ENCODE results near the gene TMEM43. TPM values are rescaled to one million over a fixed set of nuclear protein-coding genes. Genes with fewer than 3 reads are reported as not detected.
A peak's percentile ranks its signal among the peaks of the same experiment; 100 is the strongest.

Gene TMEM43
- total and polyA plus RNA-seq, 4 donors, result 42.7 to 79.3 (median 48.9) TPM

DNA sequence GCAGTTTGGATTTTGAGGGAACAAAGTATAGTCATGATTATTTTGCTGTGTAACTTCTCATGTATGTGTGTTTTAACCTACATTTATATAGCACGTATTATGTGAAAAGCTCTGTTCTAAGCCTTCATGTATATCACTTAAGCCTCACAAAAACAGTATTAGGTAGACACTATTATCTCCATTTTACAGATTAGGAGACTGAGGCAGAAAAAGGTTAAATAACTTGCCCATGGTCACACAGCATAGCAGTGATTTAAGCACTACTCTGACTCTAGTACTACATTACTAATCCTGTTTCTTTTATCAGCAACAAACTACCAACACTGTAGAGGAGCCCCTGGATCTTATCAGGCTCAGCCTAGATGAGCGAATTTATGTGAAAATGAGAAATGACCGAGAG lies 56.4 kb downstream of the TMEM43 start:
- WGBS (ENCODE audit: insufficient coverage), result no CpG with 5 or more reads among the region's 3 CpGs
- peaks cover 5% of the 10 kb centered on the region for H3K4me1 ChIP-seq (ENCODE audit: control insufficient read depth, insufficient read depth, low read length)
- H3K9me3 ChIP-seq (ENCODE audit: control insufficient read depth, insufficient read depth, low read length), result no peaks in the 10 kb centered on the region
- H3K36me3 ChIP-seq (ENCODE audit: control insufficient read depth, insufficient read depth, low read length), result peaks cover 7% of the 10 kb centered on the region
- no peak for DNase-seq (ENCODE audit: low read depth in 4 of 6, low spot score in 6 of 6)
- no peak overlapping the region for H3K4me3 ChIP-seq (ENCODE audit: low read depth, low read length)
- no peak overlapping the region for H3K27ac ChIP-seq (ENCODE audit: low read depth, low read length)
- no peaks in the 10 kb centered on the region for H3K27me3 ChIP-seq (ENCODE audit: control insufficient read depth, insufficient read depth, low read length)

DNA sequence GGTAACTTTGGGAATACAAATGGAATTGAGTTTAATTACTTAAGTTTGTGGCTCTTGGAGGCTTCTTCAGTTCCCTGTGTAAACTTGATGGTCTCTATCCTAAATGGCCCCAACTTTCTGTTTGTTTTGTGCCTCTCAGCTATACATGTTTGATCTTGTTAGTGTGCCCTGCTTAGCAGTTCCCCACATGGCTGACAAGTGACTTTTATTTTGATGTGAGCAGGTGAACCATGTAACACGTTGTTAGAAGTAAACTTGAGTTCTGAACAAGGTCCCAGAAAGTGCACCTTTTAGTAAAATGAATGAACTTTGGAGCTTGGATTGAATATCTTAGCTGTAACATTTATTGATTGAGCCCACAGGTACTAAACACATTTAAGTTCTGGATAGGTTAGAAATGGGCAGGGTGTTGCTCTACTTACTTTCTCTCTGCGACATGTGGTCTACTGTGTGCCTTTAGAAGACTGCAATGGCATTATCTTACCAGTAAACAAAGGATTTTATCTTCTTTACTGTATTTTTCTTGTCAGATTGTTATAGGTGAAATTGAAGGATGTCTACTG lies 58.2 kb downstream of the TMEM43 start:
- WGBS (ENCODE audit: insufficient coverage), result 78% methylated on average over 1 of the region's 2 CpGs
- no peaks in the 10 kb centered on the region for H3K9me3 ChIP-seq (ENCODE audit: control insufficient read depth, insufficient read depth, low read length)
- no peak overlapping the region for H3K4me3 ChIP-seq (ENCODE audit: low read depth, low read length)
- no peak overlapping the region for H3K27ac ChIP-seq (ENCODE audit: low read depth, low read length)
- H3K27me3 ChIP-seq (ENCODE audit: control insufficient read depth, insufficient read depth, low read length), result no peaks in the 10 kb centered on the region
- no peak for DNase-seq (ENCODE audit: low read depth in 4 of 6, low spot score in 6 of 6)
- H3K4me1 ChIP-seq (ENCODE audit: control insufficient read depth, insufficient read depth, low read length), result no peaks in the 10 kb centered on the region
- peaks cover 7% of the 10 kb centered on the region for H3K36me3 ChIP-seq (ENCODE audit: control insufficient read depth, insufficient read depth, low read length)

- Histone ChIP-seq H3K4me1 (ENCODE audit: control insufficient read depth, insufficient read depth, low read length) (no peaks in the 10 kb centered on the region), H3K27me3 (ENCODE audit: control insufficient read depth, insufficient read depth, low read length) (no peaks in the 10 kb centered on the region), H3K27ac (ENCODE audit: low read depth, low read length) (no peak overlapping the region), H3K36me3 (ENCODE audit: control insufficient read depth, insufficient read depth, low read length) (peaks cover 7% of the 10 kb centered on the region), H3K4me3 (ENCODE audit: low read depth, low read length) (no peak overlapping the region), H3K9me3 (ENCODE audit: control insufficient read depth, insufficient read depth, low read length) (no peaks in the 10 kb centered on the region)
- 94% methylated on average over 4 of the region's 5 CpGs for WGBS (ENCODE audit: insufficient coverage)
- no peak for DNase-seq (ENCODE audit: low read depth in 4 of 6, low spot score in 6 of 6)
These were observed 62.1 kb downstream of the TMEM43 start for GRCh38 chr3:14186854-14187458.

GRCh38 chr3:14188041-14188754 lies 63.3 kb downstream of the TMEM43 start:
- WGBS (ENCODE audit: insufficient coverage), result 81% methylated on average over 2 of the region's 4 CpGs
- H3K4me3 ChIP-seq (ENCODE audit: low read depth, low read length), result no peak overlapping the region
- no peaks in the 10 kb centered on the region for H3K27me3 ChIP-seq (ENCODE audit: control insufficient read depth, insufficient read depth, low read length)
- no peaks in the 10 kb centered on the region for H3K9me3 ChIP-seq (ENCODE audit: control insufficient read depth, insufficient read depth, low read length)
- H3K4me1 ChIP-seq (ENCODE audit: control insufficient read depth, insufficient read depth, low read length), result no peaks in the 10 kb centered on the region
- no peak overlapping the region for H3K27ac ChIP-seq (ENCODE audit: low read depth, low read length)
- peak in 2 of 6 donors; percentile 20 to 92 for DNase-seq (ENCODE audit: low read depth in 4 of 6, low spot score in 6 of 6)
- H3K36me3 ChIP-seq (ENCODE audit: control insufficient read depth, insufficient read depth, low read length), result peaks cover 7% of the 10 kb centered on the region

Other genes with a start within 250 kb of the TMEM43 start
- gene WNT7A, start 245.0 kb upstream of the TMEM43 start, total RNA-seq, result 1 to 10 TPM; 5.0 to 6.1 TPM
- gene WNT7A, start 245.0 kb upstream of the TMEM43 start, polyA plus RNA-seq (ENCODE audit: insufficient read length in 2 of 2), result 10 to 100 TPM; 18.0 to 18.6 TPM
- gene CHCHD4, start 182 bp upstream of the TMEM43 start, total RNA-seq, result 10 to 100 TPM; 12.1 to 15.0 TPM
- gene CHCHD4, start 182 bp upstream of the TMEM43 start, polyA plus RNA-seq (ENCODE audit: insufficient read length in 2 of 2), result 10 to 100 TPM; 15.0 to 18.1 TPM
- 10 to 100 TPM; 14.7 to 32.6 TPM for gene XPC, start 53.5 kb downstream of the TMEM43 start, total RNA-seq
- gene XPC, start 53.5 kb downstream of the TMEM43 start, polyA plus RNA-seq (ENCODE audit: insufficient read length in 2 of 2), result 10 to 100 TPM; 28.3 to 30.4 TPM
- 10 to 100 TPM in 1 of 2 donors, 1 to 10 TPM in 1; 8.7 to 14.7 TPM for gene LSM3, start 53.8 kb downstream of the TMEM43 start, total RNA-seq
- gene LSM3, start 53.8 kb downstream of the TMEM43 start, polyA plus RNA-seq (ENCODE audit: insufficient read length in 2 of 2), result 10 to 100 TPM; 16.3 to 18.5 TPM

Data from spinal cord (tissue), 10 donors.